Endothelial cell of umbilical vein (primary cell): Measurements from ENCODE around the gene SPAG9. TPM values are rescaled to one million over a fixed set of nuclear protein-coding genes. Genes with fewer than 3 reads are reported as not detected.

Experiments
- BruUV-seq: library from RNA; stranded (reverse); fragments of 400-500 nt; replicated peaks from 2 replicates; lab custom pipeline; 2021; lab: Mats Ljungman, UMichigan
- CTCF ChIA-PET: fragments of 300-600, 350-600 bp; sonication (Branson Sonifier 250); formaldehyde crosslinking; loops from one replicate; lab custom pipeline; 2021; ENCODE audit warnings: antibody characterized with exemption, inconsistent platforms; lab: Charles Lee
- POLR2A ChIA-PET: fragments of 300-600, 350-600 bp; sonication (Branson Sonifier 250); formaldehyde crosslinking; loops from one replicate; lab custom pipeline; 2021; ENCODE audit warnings: antibody characterized with exemption, inconsistent platforms; lab: Charles Lee
- DNase-seq: peaks from one replicate; pipeline ENCODE4 v3.0.0-alpha.2; 2011; ENCODE audit warnings: low read depth, low spot score
- FAIRE-seq: peaks from 2 replicates; lab custom pipeline; 2011; peaks lifted over from hg19 to GRCh38; lab: Jason Lieb, UNC
- H2AFZ ChIP-seq: 2 replicates; pipeline ENCODE4 v1.6.0; 2012; ENCODE audit warnings: low read depth, low read length, control low read depth, inconsistent platforms
- H3K27ac ChIP-seq: 2 replicates; pipeline ENCODE4 v1.5.1; 2011; ENCODE audit warnings: low read depth, mild to moderate bottlenecking, control low read depth, low read length, moderate library complexity; ENCODE audit not compliant: insufficient read depth
- H3K27me3 ChIP-seq, 2 experiments: 2 replicates each; pipeline versions ENCODE4 v1.6.0 to v1.6.1; 2011; ENCODE audit warnings: low read length in 2 of 2, mixed read lengths in 1 of 2; ENCODE audit not compliant: control insufficient read depth in 2 of 2, insufficient read depth in 2 of 2
- H3K36me3 ChIP-seq, 2 experiments: 2 replicates in 1 of 2; 3 replicates in 1 of 2; pipeline ENCODE4 v1.5.1; 2011; ENCODE audit warnings: low read length in 2 of 2, mild to moderate bottlenecking in 1 of 2, moderate library complexity in 1 of 2; ENCODE audit not compliant: control insufficient read depth in 2 of 2, insufficient read depth in 2 of 2; ENCODE audit errors: extremely low read depth in 1 of 2
- H3K4me1 ChIP-seq: 3 replicates; pipeline ENCODE4 v1.5.1; 2011; ENCODE audit warnings: mild to moderate bottlenecking, low read length; ENCODE audit not compliant: control insufficient read depth, insufficient read depth; ENCODE audit errors: extremely low read depth
- H3K4me2 ChIP-seq: 2 replicates; pipeline ENCODE4 v1.6.1; 2011; ENCODE audit warnings: low read length, control low read depth, mixed read lengths; ENCODE audit not compliant: insufficient read depth
- H3K4me3 ChIP-seq, 3 experiments: fragments of 200-600 bp in 1 of 3; sonication (generic), shearing (Covaris generic) in 1 of 3; replicated peaks in 1 of 3; 2 replicates each; pipeline ENCODE4 v1.5.1; 2011 to 2016; ENCODE audit warnings: control low read depth in 3 of 3, low read length in 3 of 3, mild to moderate bottlenecking in 2 of 3, inconsistent platforms in 1 of 3, low read depth in 1 of 3, moderate library complexity in 1 of 3; ENCODE audit not compliant: insufficient read depth in 1 of 3
- H3K79me2 ChIP-seq: 2 replicates; pipeline ENCODE4 v1.6.0; 2012; ENCODE audit warnings: low read length, inconsistent platforms; ENCODE audit not compliant: control insufficient read depth, insufficient read depth
- H3K9ac ChIP-seq: replicated peaks from 2 replicates; pipeline ENCODE3; 2011; ENCODE audit warnings: low read length, control low read depth; ENCODE audit not compliant: insufficient read depth; ENCODE audit errors: extremely low read depth
- H3K9me1 ChIP-seq: replicated peaks from 3 replicates; pipeline ENCODE4 v1.6.0; 2011; ENCODE audit warnings: mild to moderate bottlenecking, low read length; ENCODE audit not compliant: control insufficient read depth, insufficient read depth; ENCODE audit errors: extremely low read depth
- H3K9me3 ChIP-seq: replicated peaks from 2 replicates; pipeline ENCODE4 v1.5.1; 2012; ENCODE audit warnings: low read length, inconsistent platforms; ENCODE audit not compliant: control insufficient read depth, insufficient read depth
- H4K20me1 ChIP-seq: replicated peaks from 2 replicates; pipeline ENCODE3; 2011; ENCODE audit warnings: mild to moderate bottlenecking, low read length; ENCODE audit not compliant: control insufficient read depth, insufficient read depth; ENCODE audit errors: extremely low read depth
- EZH2 ChIP-seq: IDR thresholded peaks from 2 replicates; pipeline ENCODE4 v1.6.1; 2012; ENCODE audit warnings: borderline replicate concordance, low read depth, mild to moderate bottlenecking, moderate library complexity, low read length, inconsistent platforms; ENCODE audit not compliant: severe bottlenecking
- FOS ChIP-seq: IDR thresholded peaks from 2 replicates; pipeline ENCODE4 v1.6.1; 2011; ENCODE audit warnings: mild to moderate bottlenecking, low read length, moderate library complexity, borderline replicate concordance; ENCODE audit not compliant: insufficient read depth
- GATA2 ChIP-seq: IDR thresholded peaks from 2 replicates; pipeline ENCODE4 v1.7.0; 2011; ENCODE audit warnings: low read depth, mild to moderate bottlenecking, moderate library complexity, mixed read lengths, low read length; ENCODE audit not compliant: insufficient read length, insufficient read depth
- JUN ChIP-seq: IDR thresholded peaks from 2 replicates; pipeline ENCODE4 v1.6.1; 2011; ENCODE audit warnings: borderline replicate concordance, low read depth; ENCODE audit not compliant: insufficient read length, insufficient read depth
- MYC ChIP-seq: IDR thresholded peaks from one replicate; pipeline ENCODE4 v1.6.1; 2011; ENCODE audit warnings: mild to moderate bottlenecking, low read depth, low read length
- POLR2A ChIP-seq: IDR thresholded peaks from 2 replicates; pipeline ENCODE4 v1.6.1; 2012; ENCODE audit warnings: low read depth, mild to moderate bottlenecking, control low read depth, low read length
- POLR2AphosphoS5 ChIP-seq: IDR thresholded peaks from 2 replicates; pipeline ENCODE4 v1.6.1; 2012; ENCODE audit warnings: low read depth, mild to moderate bottlenecking, control low read depth, low read length, moderate library complexity; ENCODE audit not compliant: insufficient read depth
- dilution Hi-C: fragments of 300-500 bp; cut with MboI; formaldehyde crosslinking; loops from one replicate; pipeline ENCODE4 v1.15.0; 2019; ENCODE audit warnings: low sequenced_read_pairs; ENCODE audit not compliant: extremely low pct_ligation_motif_present
- intact Hi-C: fragments of 100-400 bp; cut with micrococcal nuclease; formaldehyde crosslinking; loops from one replicate; pipeline ENCODE4 v1.10.0; 2022
- polyA plus RNA-seq, 4 experiments: library from polyadenylated mRNA; depleted of rRNA in 3 of 4; stranded (reverse) in 3 of 4; unstranded in 1 of 4; fragments of >200 nt; gene quantifications; 2 replicates each; pipeline versions ENCODE4 v1.2.1 to v1.2.3, GENCODE V29; 2011 to 2012; ENCODE audit warnings: missing spikeins in 1 of 4
- total RNA-seq: library from RNA; stranded (reverse); gene quantifications from 2 replicates; pipeline ENCODE4 v1.2.3, GENCODE V29; 2021
- TF ChIP-seq, protein P1 (sequence below): IDR thresholded peaks from 2 replicates; pipeline ENCODE4 v1.6.1; 2011; ENCODE audit not compliant: insufficient read depth, insufficient read length
- TF ChIP-seq, protein P2 (sequence below), 2 donors: IDR thresholded peaks; 1 replicate in 1 of 2; 2 replicates in 1 of 2; pipeline ENCODE4 v1.5.1; 2011; ENCODE audit warnings: low read length in 2 of 2, mild to moderate bottlenecking in 2 of 2, moderate library complexity in 2 of 2, control low read depth in 1 of 2, inconsistent platforms in 1 of 2, low read depth in 1 of 2; ENCODE audit not compliant: insufficient read depth in 1 of 2; ENCODE audit errors: extremely low read depth in 1 of 2

The SPAG9 gene
- total and polyA plus RNA-seq, 2 donors (not counting 3 experiments of a cell fraction or from before 2014, with no cell fraction given) = 16.5 to 75.0 TPM

DNA sequence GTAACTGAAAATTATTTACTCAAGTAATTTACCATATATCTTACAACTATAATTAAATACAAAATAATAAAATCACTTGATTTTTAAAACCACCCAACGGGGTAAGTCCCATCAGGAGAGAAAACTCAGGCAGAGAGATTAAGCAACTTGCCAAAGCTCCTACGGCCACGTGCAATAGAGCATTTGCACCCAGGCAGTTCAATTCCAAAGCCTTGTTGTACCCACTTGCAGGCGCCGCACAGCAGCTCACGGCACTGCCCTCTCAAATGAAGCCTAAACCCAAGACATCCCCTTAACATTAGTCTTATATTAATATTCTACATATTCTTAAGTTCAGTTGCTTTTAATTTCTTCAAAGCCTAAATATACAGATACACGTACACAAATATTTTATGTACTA lies 75.7 kb downstream of the SPAG9 start:
- dilution Hi-C loops = no loop called here
- Histone ChIP-seq H3K9me1 (peaks cover 2% of the 10 kb centered on the region), H3K36me3 (no peaks in the 10 kb centered on the region), H3K4me3 (no peak overlapping the region), H3K9ac (no peak overlapping the region), H4K20me1 (no peaks in the 10 kb centered on the region), H2AFZ (no peak overlapping the region), H3K79me2 (peaks cover 10% of the 10 kb centered on the region), H3K4me2 (no peak overlapping the region), H3K27me3 (no peaks in the 10 kb centered on the region), H3K9me3 (no peaks in the 10 kb centered on the region), H3K27ac (no peak overlapping the region), H3K4me1 (no peaks in the 10 kb centered on the region)
- FAIRE-seq = no peak
- ChIA-PET POLR2A (no interaction called here), CTCF (interaction anchor here (0.9 to 4.5 kb wide), 4 partner anchors 9 to 108 kb away, joined by 3 to 46 read pairs (median 8); partner anchors contain the start of gene NME1)
- TF ChIP-seq MYC (no peak), POLR2AphosphoS5 (no peak), FOS (no peak), JUN (no peak)
- TF ChIP-seq, protein P1, sequence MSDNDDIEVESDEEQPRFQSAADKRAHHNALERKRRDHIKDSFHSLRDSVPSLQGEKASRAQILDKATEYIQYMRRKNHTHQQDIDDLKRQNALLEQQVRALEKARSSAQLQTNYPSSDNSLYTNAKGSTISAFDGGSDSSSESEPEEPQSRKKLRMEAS = no peak
- DNase-seq = no peak
- BruUV-seq = no TSS peak
- intact Hi-C loops = no loop called here

DNA sequence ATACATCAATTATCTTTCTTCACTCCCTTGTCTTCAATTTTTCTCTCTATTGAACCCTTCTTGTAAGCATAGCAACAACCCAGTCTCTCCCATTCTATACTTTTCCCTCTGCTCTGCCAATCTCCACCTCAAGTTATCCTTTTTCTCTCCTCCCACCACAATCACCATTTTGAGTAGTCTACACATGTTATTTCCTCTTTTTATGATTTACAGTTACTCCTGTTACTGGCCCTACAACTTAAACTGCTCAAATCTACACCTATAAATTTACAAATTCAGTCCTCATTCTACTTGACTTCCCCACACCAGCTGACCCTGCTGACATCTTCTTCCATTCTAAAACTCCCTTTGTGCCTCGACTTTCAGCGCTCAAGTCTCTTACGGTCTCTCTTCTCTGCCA lies 84.6 kb downstream of the SPAG9 start:
- ChIA-PET CTCF (interaction anchor here (0.7 to 2.5 kb wide), 5 partner anchors 9 to 36 kb away, joined by 3 to 10 read pairs (median 10); no protein-coding TSS in a partner anchor), POLR2A (no interaction called here)
- TF ChIP-seq MYC = no peak
- TF ChIP-seq POLR2AphosphoS5 = no peak
- no peak for TF ChIP-seq EZH2
- no peak for TF ChIP-seq JUN
- TF ChIP-seq, protein P1 = no peak
- TF ChIP-seq, protein P2, sequence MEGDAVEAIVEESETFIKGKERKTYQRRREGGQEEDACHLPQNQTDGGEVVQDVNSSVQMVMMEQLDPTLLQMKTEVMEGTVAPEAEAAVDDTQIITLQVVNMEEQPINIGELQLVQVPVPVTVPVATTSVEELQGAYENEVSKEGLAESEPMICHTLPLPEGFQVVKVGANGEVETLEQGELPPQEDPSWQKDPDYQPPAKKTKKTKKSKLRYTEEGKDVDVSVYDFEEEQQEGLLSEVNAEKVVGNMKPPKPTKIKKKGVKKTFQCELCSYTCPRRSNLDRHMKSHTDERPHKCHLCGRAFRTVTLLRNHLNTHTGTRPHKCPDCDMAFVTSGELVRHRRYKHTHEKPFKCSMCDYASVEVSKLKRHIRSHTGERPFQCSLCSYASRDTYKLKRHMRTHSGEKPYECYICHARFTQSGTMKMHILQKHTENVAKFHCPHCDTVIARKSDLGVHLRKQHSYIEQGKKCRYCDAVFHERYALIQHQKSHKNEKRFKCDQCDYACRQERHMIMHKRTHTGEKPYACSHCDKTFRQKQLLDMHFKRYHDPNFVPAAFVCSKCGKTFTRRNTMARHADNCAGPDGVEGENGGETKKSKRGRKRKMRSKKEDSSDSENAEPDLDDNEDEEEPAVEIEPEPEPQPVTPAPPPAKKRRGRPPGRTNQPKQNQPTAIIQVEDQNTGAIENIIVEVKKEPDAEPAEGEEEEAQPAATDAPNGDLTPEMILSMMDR (IDR thresholded peaks at IDR 0.05; ENCODE audit: extremely low read depth in 1 of 2, insufficient read depth in 1 of 2, low read depth in 1 of 2, low read length in 2 of 2) = no peak
- TF ChIP-seq FOS = no peak
- no peak for TF ChIP-seq GATA2
- no peak for TF ChIP-seq POLR2A
- intact Hi-C loops = no loop called here
- no peaks in the 10 kb centered on the region for H4K20me1 ChIP-seq
- FAIRE-seq = no peak
- H3K4me2 ChIP-seq = no peak overlapping the region
- no peak overlapping the region for H3K9ac ChIP-seq
- no peak overlapping the region for H3K4me3 ChIP-seq
- no peaks in the 10 kb centered on the region for H3K36me3 ChIP-seq
- peaks cover 3% of the 10 kb centered on the region for H3K4me1 ChIP-seq
- BruUV-seq = no TSS peak
- H3K27me3 ChIP-seq = no peaks in the 10 kb centered on the region
- no peaks in the 10 kb centered on the region for H3K9me3 ChIP-seq
- dilution Hi-C loops = no loop called here
- no peaks in the 10 kb centered on the region for H3K9me1 ChIP-seq
- no peak overlapping the region for H2AFZ ChIP-seq
- no peaks in the 10 kb centered on the region for H3K79me2 ChIP-seq
- DNase-seq = no peak
- H3K27ac ChIP-seq = no peak overlapping the region
